T follicular helper cell (primary cell): ENCODE measurements around the gene YJEFN3.

Experiments
- DNase-seq: peaks from one replicate; pipeline ENCODE4 v3.0.0-alpha.2; 2020; ENCODE audit warnings: low read depth

Gene YJEFN3

GRCh38 chr19:19584356-19584755 is 55.6 kb downstream of the YJEFN3 start:
- DNase-seq, result no peak
